ENCODE measurements around the gene OGA.

Gene OGA

GRCh38 chr10:101818119-101818871 is at the start of gene OGA:
Gene OGA, minus strand, starts transcription at chr10:101818444. Its CDS starts 422 bp downstream, at chr10:101818022.
- DNase-seq (ENCODE audit: low read depth), result peak; percentile 96

DNA sequence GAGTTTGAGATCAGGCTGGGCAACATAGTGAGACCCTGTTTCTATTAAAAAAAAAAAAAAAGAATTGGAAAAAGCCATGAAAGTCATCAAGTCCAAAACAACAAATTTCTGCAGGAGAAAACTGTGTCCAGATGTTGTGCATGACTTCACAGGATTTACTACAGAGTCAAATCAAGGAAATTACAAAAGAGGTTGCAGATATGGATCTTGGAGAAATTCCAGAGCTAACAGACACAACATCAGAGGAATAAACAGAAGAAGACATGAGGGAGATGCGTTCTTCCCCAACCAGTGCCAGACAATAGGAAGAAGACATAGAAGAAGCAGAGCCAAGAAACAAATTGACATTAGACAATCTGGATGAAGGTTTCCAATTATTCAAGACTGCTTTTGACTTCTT is 49.7 kb upstream of the OGA start:
- no peak for DNase-seq (ENCODE audit: low read depth)

- no peak for DNase-seq (ENCODE audit: low read depth)
Measured at GRCh38 chr10:101859530-101859929, 41.3 kb upstream of the OGA start.

DNA sequence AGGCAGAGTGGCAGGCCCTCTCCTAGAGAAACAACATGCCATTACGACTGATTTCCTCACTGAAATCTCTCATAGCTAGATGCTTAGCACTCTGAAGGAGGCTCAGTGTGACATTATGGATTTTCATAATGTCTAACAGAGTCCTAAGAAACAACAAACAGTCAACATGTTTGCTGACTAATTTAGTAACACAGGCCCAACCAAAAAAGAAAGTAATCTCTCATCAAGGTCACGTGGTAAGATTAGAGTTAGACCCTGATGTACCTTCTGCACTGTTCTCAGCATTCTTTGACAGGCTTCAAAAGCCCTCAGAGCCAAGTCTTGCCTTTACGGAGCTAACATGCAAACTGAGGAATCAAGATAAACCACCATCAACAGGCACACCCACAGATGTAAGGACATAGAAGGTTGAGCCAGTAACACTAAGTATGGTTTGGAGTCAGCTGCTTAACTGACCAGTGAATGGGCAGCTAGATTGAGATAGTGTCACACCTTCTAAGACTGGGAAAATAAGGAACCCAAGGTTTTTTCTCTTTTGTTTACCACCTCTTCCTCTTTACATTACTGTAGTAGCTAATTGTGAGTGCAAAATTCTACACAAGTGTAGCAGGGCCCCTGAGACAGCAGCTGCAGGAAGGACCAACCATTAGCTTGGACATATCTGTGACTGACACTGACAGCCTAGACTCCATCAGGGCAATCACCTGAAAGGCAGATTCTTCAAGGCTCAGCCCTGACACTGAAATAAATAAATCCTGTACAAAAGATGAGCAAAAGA is 40.7 kb upstream of the OGA start:
- no peak for DNase-seq (ENCODE audit: low read depth)

- no peak for DNase-seq (ENCODE audit: low read depth)
Measured at GRCh38 chr10:101857802-101858476, 39.7 kb upstream of the OGA start.

- DNase-seq (ENCODE audit: low read depth), result no peak
Measured at GRCh38 chr10:101856626-101857025, 38.4 kb upstream of the OGA start.

GRCh38 chr10:101851411-101852116 is 33.3 kb upstream of the OGA start:
- DNase-seq (ENCODE audit: low read depth), result no peak

GRCh38 chr10:101850749-101851148 is 32.5 kb upstream of the OGA start:
- DNase-seq (ENCODE audit: low read depth), result no peak

DNA sequence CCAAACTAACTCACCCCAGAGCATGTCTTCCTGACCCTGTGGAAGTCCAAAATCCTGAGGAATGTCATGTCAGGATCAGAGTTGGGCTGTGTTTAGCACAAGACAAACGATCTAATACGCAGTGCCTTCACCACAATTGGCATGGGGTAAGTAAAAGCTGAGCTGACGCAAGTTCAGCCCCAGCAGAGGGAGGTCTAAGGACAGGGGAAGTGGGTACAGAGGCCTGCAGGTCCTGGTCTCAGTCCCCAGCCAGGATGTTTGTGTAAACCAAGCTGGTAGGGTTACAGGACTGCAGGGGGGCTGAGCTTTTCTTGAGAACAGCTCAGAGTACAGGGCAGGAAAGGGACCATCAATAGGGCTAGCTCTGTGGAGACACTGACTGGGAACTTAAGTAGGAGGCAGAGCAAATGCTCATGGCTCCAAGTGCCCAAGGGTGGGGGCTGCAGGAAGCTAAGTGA is 30.7 kb upstream of the OGA start:
- no peak for DNase-seq (ENCODE audit: low read depth)

GRCh38 chr10:101848408-101848807 is 30.2 kb upstream of the OGA start:
- no peak for DNase-seq (ENCODE audit: low read depth)

- DNase-seq (ENCODE audit: low read depth), result no peak
Measured at GRCh38 chr10:101845893-101846292, 27.6 kb upstream of the OGA start.

GRCh38 chr10:101843032-101844021 is 25.1 kb upstream of the OGA start, which contains the start of gene KCNIP2:
Gene KCNIP2, minus strand, starts transcription at chr10:101843800. Its CDS starts 232 bp downstream, at chr10:101843568.
- peak; percentile 31 for DNase-seq (ENCODE audit: low read depth)

DNA sequence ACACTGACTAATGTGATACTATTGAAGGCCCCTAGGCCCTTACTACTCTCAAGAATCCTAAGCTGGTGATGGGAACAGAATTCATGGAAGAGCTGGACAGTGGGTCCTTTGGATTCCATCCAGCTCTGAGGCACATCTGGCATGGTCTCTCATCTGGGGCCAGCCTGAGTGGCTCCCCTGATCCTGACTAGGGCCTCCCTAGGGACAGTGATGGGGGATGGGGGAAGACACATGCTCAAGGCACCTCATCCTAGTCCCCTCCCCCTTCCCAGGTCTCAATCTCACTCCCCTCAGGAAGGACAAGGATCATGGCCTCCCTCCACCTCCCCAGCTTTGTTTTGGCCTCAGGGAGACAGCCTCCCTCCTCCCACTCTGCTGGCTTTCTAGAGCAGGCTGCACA is 23.6 kb upstream of the OGA start:
- no peak for DNase-seq (ENCODE audit: low read depth)

GRCh38 chr10:101840741-101841453 is 22.7 kb upstream of the OGA start:
- DNase-seq (ENCODE audit: low read depth), result peak; percentile 65

DNA sequence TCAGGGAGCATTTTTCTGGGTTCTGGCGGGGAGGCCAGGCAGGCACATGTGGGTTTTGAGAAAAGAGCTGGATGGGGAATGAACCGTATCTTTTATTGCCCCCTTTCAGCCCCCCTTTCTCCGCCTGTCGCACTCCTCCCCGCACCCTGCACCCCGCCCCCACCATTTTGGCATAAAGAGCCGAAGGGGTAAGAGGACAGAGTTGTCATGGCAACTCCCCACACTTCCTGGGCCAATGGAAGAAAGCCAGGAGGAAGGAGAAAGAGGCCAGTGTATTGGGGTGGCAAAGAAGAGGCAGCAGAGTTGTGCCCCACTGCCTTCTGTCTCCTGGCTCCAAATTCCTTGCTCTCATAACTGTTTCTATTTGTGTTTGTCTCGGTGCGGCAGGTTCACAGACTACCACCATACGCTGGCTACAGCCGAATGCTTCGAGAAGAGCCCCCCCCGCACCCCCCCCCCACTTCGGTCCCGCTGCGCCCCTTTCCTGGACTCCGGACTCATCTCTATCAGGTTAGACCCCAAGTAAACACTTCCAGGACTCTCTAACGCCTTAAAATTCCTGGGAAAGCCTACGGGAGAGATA is 21.9 kb upstream of the OGA start:
- DNase-seq (ENCODE audit: low read depth), result no peak

- no peak for DNase-seq (ENCODE audit: low read depth)
Measured at GRCh38 chr10:101839416-101840063, 21.3 kb upstream of the OGA start.

- no peak for DNase-seq (ENCODE audit: low read depth)
Measured at GRCh38 chr10:101839002-101839401, 20.8 kb upstream of the OGA start.

- DNase-seq (ENCODE audit: low read depth), result no peak
Measured at GRCh38 chr10:101838416-101838970, 20.2 kb upstream of the OGA start.

DNA sequence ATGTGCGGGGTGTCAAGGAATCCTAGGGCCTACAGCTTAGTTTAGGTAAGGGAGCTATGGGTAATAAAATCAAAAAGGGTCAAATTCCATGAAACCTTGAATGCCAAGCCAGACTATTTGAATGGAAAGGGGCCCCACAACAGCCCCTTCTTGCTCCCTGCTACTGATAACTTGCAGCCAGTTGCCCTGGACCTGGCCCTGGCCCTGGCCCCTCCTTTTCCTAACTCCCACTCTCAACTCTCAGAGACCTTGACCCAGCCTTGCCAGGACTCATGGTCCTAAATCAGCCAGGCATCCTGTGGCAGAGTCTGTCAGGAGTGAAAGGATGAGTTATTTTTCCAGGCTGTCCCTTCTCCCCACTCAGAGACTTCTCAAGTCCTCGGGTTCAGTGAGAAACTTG is 19.5 kb upstream of the OGA start:
- no peak for DNase-seq (ENCODE audit: low read depth)
